HG03432 (cell line): Measurements from ENCODE around the gene ELP1.
"Not testable (repeated sequence)": the region's sequence is repeated elsewhere in the genome, so short reads cannot be mapped to it uniquely, and the experiment has no call there.

ENCODE experiments used
- ATAC-seq: cut with Tn5 transposase; IDR thresholded peaks from one replicate; pipeline ENCODE4 v1.9.1; 2021; ENCODE audit warnings: mild to moderate bottlenecking, moderate library complexity; ENCODE audit not compliant: unreplicated experiment

The ELP1 gene

GRCh38 chr9:108854641-108855528, 79.0 kb downstream of the ELP1 start:
- ATAC-seq, result no peak

GRCh38 chr9:108854094-108854493, 79.8 kb downstream of the ELP1 start:
- no peak for ATAC-seq

DNA sequence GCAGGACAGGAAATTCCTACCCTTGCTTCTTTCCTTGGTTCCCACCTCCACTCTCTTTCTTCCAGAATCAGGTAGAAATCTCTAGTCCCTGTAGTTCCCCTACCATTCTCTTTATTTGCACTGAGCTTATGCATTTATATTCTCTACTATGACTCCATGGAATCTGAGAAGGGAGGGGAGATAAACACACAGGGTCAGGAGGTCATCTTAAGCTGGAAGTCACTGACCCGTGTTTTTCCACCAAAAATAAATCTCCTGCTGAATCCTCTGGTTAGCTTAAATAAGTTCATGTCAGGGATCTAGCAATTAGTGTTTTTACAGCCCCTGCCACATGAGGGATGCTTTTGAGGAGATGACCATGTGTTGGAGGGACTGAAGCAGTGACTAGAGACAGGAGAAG, 81.8 kb downstream of the ELP1 start:
- no peak for ATAC-seq

DNA sequence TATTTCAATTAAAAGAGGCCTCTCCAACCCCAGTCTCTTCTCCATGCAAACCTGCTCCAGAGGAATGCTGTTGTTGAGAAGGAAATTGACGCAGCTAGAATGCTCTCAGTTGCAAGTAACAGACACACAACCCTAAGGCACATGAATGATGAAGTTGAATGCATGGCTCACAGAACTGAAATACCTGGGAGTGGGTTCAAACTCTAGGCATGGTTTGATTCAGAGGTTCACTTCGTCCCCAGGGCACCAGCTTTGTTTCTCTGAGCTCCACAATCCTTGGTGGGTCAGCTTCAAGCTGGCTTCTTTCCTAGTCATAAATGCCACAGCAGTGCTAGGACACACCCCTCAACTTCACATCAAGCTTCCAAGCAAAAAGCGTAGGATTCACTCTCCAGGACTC, 82.8 kb downstream of the ELP1 start:
- ATAC-seq, result no peak

- no peak for ATAC-seq
Measured at GRCh38 chr9:108850293-108850897, 83.5 kb downstream of the ELP1 start.

DNA sequence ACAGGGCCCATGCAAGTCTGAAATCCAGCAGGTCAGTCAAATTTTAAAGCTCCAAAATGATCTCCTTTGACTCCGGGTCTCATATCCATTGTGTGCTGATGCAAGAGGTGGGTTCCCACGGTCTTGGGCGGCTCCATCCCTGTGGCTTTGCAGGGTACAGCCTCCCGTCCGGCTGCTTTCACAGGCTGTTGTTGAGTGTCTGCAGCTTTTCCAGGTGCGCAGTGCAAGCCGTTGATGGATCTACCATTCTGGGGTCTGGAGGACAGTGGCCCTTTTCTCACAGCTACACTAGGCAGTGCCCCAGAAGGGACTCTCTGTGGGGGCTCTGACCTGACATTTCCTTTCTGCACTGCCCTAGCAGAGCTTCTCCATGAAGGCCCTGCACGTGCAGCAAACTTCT, 85.6 kb downstream of the ELP1 start:
- not testable (repeated sequence) for ATAC-seq

GRCh38 chr9:108845947-108846346, 88.0 kb downstream of the ELP1 start:
- no peak for ATAC-seq

DNA sequence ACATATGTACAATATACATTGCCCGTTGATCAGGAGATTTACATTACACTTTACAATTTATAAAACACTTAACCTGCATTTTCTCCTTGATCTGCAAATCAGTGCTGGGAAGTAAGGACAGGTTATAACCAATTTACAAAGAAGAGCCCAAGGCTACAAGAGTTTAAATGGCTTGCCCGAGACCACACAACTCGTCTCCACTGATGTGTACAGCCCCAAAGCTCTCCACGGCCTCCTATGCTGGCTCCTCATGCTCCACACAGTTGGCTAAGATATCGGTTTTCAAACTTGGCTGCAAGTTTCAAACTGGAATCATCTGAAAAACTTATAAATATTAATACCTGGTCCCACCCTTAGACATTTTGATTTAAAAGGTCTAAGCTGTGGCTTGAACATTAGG, 88.4 kb downstream of the ELP1 start:
- ATAC-seq, result no peak

DNA sequence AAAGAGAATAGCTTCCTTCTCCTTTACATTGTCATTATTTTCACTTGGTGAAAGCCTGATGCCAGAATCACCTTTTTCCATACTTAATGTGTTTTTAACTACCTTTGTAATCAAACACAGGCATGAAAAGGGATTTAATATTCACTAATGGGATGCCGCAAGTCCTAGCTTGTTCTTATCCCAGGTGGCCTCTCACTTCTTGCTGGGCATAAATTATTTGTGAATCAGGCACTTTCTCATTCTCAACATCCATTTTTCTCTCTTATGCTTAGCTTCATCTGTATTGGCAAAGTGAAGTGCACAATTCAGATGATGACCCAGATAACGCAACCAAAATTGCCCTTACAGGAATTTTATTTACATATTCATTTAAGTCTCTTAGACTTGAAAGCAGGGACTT, 89.1 kb downstream of the ELP1 start:
- ATAC-seq, result no peak

DNA sequence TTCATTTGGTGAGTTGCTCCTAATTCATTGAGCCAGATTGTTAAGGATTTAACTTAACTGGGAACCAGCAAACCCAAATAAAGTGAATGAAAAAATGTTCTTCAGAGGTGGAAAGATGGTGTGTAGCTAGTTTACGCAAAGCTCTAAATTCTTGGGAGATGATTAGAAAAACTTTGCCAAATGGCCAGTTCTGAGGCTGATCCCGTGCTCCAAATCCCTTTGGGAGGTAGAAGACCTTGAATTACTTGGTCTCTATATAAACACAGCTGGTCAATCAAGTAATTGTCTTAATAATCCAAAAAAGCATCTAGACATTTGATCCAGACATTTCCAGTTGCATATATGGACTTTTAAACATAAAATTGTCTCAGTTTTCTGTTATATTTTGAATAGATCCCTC, 89.5 kb downstream of the ELP1 start:
- no peak for ATAC-seq

DNA sequence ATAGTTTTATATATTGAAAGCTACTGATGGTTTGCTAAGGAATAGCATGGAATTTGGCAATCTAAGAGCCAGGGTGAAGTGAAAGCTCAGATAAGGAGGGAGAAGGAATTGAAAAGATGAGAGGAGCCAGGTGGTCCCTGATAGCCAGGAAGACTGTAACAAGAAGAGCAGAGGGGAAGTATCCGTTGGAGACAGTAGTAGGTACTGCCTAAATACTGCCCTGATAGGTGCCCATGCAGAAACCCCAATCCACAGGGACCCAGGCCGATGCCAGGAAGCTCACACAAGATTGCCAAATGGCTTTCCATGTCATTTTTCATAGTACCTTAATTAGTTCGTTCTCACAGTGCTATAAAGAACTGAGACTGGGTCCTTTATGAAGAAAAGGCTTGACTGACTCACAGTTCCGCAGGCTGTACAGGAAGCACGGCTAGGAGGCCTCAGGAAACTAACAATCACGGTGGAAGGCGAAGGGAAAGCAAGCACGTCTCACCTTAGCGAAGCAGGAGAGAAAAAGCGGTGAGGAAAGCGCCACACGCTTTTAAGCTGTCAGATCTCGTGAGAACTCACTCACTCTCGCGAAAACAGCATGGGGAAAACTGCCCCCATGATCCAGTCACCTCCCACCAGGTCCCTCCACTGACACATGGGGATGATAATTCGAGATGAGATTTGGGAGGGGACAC, 91.2 kb downstream of the ELP1 start:
- no peak for ATAC-seq

DNA sequence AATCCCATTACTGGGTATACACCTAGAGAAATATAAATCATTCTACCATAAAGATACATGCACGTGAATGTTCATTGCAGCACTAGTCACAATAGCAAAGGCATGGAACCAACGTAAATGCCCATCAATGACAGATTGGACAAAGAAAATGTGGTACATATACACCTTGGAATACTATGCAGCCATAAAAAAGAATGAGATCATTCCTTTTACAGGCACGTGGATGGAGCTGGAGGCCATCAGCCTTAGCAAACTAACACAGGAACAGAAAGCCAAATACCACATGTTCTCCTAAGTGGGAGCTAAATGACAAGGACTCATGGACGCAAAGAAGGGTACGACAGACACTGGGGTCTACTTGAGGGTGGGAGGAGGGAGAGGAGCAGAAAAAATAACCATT, 94.4 kb downstream of the ELP1 start:
- not testable (repeated sequence) for ATAC-seq

DNA sequence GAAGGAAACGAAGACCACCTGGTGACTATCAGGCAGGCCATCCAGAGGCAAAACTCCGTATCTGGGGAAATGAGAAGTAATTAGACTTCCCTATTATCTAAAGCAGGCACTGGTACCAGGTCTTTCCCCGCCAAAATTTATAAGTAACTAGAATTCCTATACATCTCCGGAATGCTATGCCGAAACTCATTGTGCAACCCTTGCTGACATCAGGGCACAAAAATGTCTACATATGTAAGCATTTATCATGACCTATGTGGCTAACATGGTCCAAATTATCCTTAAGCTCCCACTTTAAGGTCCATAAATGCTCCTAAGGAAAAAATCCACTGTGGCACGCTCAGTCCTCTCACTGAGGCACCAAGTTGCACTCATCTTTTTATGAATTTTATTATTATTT, 95.9 kb downstream of the ELP1 start:
- no peak for ATAC-seq

GRCh38 chr9:108837530-108837929, 96.4 kb downstream of the ELP1 start:
- ATAC-seq, result no peak

GRCh38 chr9:108836781-108837180, 97.1 kb downstream of the ELP1 start:
- no peak for ATAC-seq

GRCh38 chr9:108836319-108836718, 97.6 kb downstream of the ELP1 start:
- ATAC-seq, result no peak

- no peak for ATAC-seq
Measured at GRCh38 chr9:108835831-108836230, 98.1 kb downstream of the ELP1 start.

GRCh38 chr9:108834959-108835665, 98.8 kb downstream of the ELP1 start:
- ATAC-seq, result no peak

DNA sequence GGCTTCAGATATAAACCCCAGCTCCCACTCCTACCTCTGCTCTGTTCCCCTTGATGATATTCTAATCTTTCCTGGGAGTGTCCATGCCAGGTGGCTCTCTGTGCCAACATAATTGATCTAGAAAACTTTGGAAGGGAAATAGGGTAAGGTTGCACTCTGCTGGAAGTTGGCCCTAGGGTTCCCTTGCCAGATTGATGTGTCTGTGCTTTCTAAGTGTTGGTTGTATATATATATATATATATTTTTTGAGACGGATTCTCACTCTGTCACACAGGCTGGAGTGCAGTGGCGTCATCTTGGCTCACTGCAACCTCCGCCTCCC, 101.8 kb downstream of the ELP1 start:
- no peak for ATAC-seq

GRCh38 chr9:108831496-108832178, 102.3 kb downstream of the ELP1 start:
- ATAC-seq, result no peak

GRCh38 chr9:108830272-108830671, 103.7 kb downstream of the ELP1 start:
- ATAC-seq, result no peak
